Stimulated activated naive CD8-positive, alpha-beta T cell treated with anti-CD3 and anti-CD28 coated beads, Interleukin-15, Interleukin-2, amounts not matched to agents 100 U/mL and 50 U/mL, for 24 hours (primary cell): ENCODE measurements around the gene MAPKAPK3.

ENCODE experiments used
- ATAC-seq: fragments of 150-1000 bp; cut with Tn5 transposase; one replicate; pipeline ENCODE4 v1.10.0; 2021
- DNase-seq: peaks from one replicate; pipeline ENCODE4 v3.0.0; 2021

The MAPKAPK3 gene

GRCh38 chr3:50617096-50617791 lies at the start of gene MAPKAPK3:
Gene MAPKAPK3, plus strand, starts transcription at chr3:50617151. Its CDS starts 415 bp downstream, at chr3:50617566.
- ATAC-seq (peak; percentile 2), DNase-seq (peak; percentile 47)

- DNase-seq = peak; percentile 97
- peak; percentile 82 for ATAC-seq
Measured at GRCh38 chr3:50567386-50568167, 49.4 kb upstream of the MAPKAPK3 start, which contains the start of gene C3orf18. Gene C3orf18, minus strand, starts transcription at chr3:50567747. Its CDS starts 2,048 bp downstream, at chr3:50565699.

- DNase-seq (peak; percentile 98), ATAC-seq (peak; percentile 37)
Measured at GRCh38 chr3:50568947-50569749, 47.8 kb upstream of the MAPKAPK3 start, which contains the start of gene HEMK1. Gene HEMK1, plus strand, starts transcription at chr3:50569522. Its CDS starts 1,583 bp downstream, at chr3:50571105.

GRCh38 chr3:50570508-50571279 lies 46.3 kb upstream of the MAPKAPK3 start:
- DNase-seq = peak; percentile 28
- ATAC-seq = no peak

- peak; percentile 35 for DNase-seq
- no peak for ATAC-seq
Measured at GRCh38 chr3:50571486-50571885, 45.5 kb upstream of the MAPKAPK3 start.

GRCh38 chr3:50572158-50572557 lies 44.8 kb upstream of the MAPKAPK3 start:
- ATAC-seq (peak; percentile 21), DNase-seq (peak; percentile 83)

GRCh38 chr3:50572801-50573371 lies 44.1 kb upstream of the MAPKAPK3 start:
- DNase-seq = peak; percentile 69
- peak; percentile 16 for ATAC-seq

- DNase-seq = peak; percentile 80
- ATAC-seq = peak; percentile 53
Measured at GRCh38 chr3:50573566-50574443, 43.1 kb upstream of the MAPKAPK3 start.

GRCh38 chr3:50574444-50574831 lies 42.5 kb upstream of the MAPKAPK3 start:
- ATAC-seq = peak; percentile 5
- DNase-seq = peak; percentile 62

GRCh38 chr3:50575372-50575771 lies 41.6 kb upstream of the MAPKAPK3 start:
- ATAC-seq (no peak), DNase-seq (no peak)

- DNase-seq (no peak), ATAC-seq (no peak)
Measured at GRCh38 chr3:50577348-50577747, 39.6 kb upstream of the MAPKAPK3 start.

GRCh38 chr3:50580683-50581458 lies 36.1 kb upstream of the MAPKAPK3 start:
- DNase-seq (no peak), ATAC-seq (no peak)

GRCh38 chr3:50581459-50581842 lies 35.5 kb upstream of the MAPKAPK3 start:
- DNase-seq = no peak
- ATAC-seq = no peak

- no peak for DNase-seq
- ATAC-seq = no peak
Measured at GRCh38 chr3:50582083-50582482, 34.9 kb upstream of the MAPKAPK3 start.

- ATAC-seq = no peak
Measured at GRCh38 chr3:50583897-50584296, 33.1 kb upstream of the MAPKAPK3 start.

GRCh38 chr3:50584391-50584790 lies 32.6 kb upstream of the MAPKAPK3 start:
- no peak for ATAC-seq

More at GRCh38 chr3:50583897-50584296, 33.1 kb upstream of the MAPKAPK3 start:
- DNase-seq = no peak

GRCh38 chr3:50585919-50586762 lies 30.8 kb upstream of the MAPKAPK3 start:
- ATAC-seq (peak; percentile 19), DNase-seq (peak; percentile 76)

More at GRCh38 chr3:50584391-50584790, 32.6 kb upstream of the MAPKAPK3 start:
- DNase-seq = no peak

- DNase-seq (no peak), ATAC-seq (no peak)
Measured at GRCh38 chr3:50586763-50587070, 30.2 kb upstream of the MAPKAPK3 start.
